DOHH2 (cell line): ENCODE data around the gene SKAP2.

Source experiments
- CTCF ChIP-seq: fragments of 200-600 bp; sonication (generic); IDR thresholded peaks from one replicate; pipeline ENCODE4 v1.5.1; 2014; ENCODE audit warnings: antibody characterized with exemption, mild to moderate bottlenecking, low read depth, low read length; ENCODE audit not compliant: poor library complexity, severe bottlenecking
- EZH2phosphoT487 ChIP-seq: fragments of 200-600 bp; sonication (generic); IDR thresholded peaks from 2 replicates; pipeline ENCODE4 v1.6.1; 2017; ENCODE audit warnings: borderline replicate concordance, mild to moderate bottlenecking, antibody characterized with exemption, low read length, moderate library complexity, mixed read lengths

- TF ChIP-seq CTCF = no peak
- no peak for TF ChIP-seq EZH2phosphoT487
These were observed 233.3 kb downstream of the SKAP2 start for GRCh38 chr7:26630941-26631580.
